Esophagus muscularis mucosa (tissue), 4 donors: ENCODE measurements around the gene DBN1.
A peak's percentile ranks its signal among the peaks of the same experiment; 100 is the strongest.

Source experiments
- CTCF ChIP-seq, 3 experiments: fragments of 200-600 bp in 2 of 3; fragments of 450-650 bp in 1 of 3; sonication (generic) in 2 of 3; IDR thresholded peaks; one replicate each; pipeline ENCODE4 v1.5.1; 2017 to 2019; ENCODE audit warnings: antibody characterized with exemption in 3 of 3, mild to moderate bottlenecking in 2 of 3, moderate library complexity in 1 of 3
- EP300 ChIP-seq: sonication (generic); formaldehyde crosslinking; IDR thresholded peaks from one replicate; pipeline ENCODE4 v1.6.1; 2017; ENCODE audit warnings: antibody characterized with exemption
- POLR2A ChIP-seq: fragments of 450-650 bp; IDR thresholded peaks from one replicate; pipeline ENCODE4 v1.6.1; 2017; ENCODE audit warnings: antibody characterized with exemption, moderate library complexity, mild to moderate bottlenecking, low read depth
- POLR2AphosphoS5 ChIP-seq, 2 donors: sonication (generic); formaldehyde crosslinking; IDR thresholded peaks; one replicate each; pipeline ENCODE4 v1.6.1; 2017; ENCODE audit warnings: antibody characterized with exemption in 2 of 2

DNA sequence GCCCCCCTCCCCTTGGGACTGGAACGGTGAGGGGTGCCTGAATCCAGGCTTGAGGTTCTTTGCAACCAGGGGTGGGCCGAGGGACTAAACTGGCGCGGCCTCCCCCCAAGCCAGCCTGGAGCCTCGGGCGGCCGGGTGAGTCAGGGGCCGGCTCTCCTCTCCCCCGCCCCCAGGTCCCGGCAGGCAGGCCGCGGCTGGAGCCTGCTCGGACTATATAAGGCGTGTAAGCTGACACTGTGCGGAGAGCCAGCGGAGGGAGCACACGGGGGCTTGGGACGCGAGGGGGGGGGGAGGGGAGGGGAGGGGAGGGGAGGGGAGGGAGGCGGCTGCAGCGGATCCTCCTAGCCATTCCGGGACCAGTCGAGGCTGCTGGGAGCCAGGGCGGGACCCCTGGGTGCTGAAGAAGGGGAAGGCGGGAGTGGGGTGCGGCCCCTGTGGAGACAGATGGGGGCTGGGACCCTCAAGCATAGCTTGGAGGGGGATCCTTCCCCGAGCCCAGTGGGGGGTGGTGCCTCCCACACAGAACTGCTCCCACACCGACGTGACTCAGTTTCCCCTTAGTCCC, 23.4 kb upstream of the DBN1 start:
- TF ChIP-seq CTCF (IDR thresholded peaks at IDR 0.05) (no peak), POLR2A (peak; percentile 58), POLR2AphosphoS5 (IDR thresholded peaks at IDR 0.05) (peak in 1 of 2 donors; percentile 86), EP300 (no peak)
